Activated T-cell treated with anti-CD3 and anti-CD28 coated beads for 1 hour (primary cell): ENCODE results near the gene SEMA3E.
"Not testable (repeated sequence)": the region's sequence is repeated elsewhere in the genome, so short reads cannot be mapped to it uniquely, and the experiment has no call there.

Experiments
- DNase-seq: peaks from one replicate; pipeline ENCODE4 v3.0.0-alpha.2; 2020; ENCODE audit warnings: low read depth

SEMA3E gene

GRCh38 chr7:83648464-83649241 is at the start of gene SEMA3E:
SEMA3E (minus strand) TSS chr7:83649139.
- no peak for DNase-seq

GRCh38 chr7:83697804-83698530 is 49.0 kb upstream of the SEMA3E start:
- DNase-seq: no peak

- DNase-seq: no peak
Observed at GRCh38 chr7:83696101-83696500, 47.2 kb upstream of the SEMA3E start.

GRCh38 chr7:83695128-83695960 is 46.4 kb upstream of the SEMA3E start:
- no peak for DNase-seq

- no peak for DNase-seq
Observed at GRCh38 chr7:83693256-83693655, 44.3 kb upstream of the SEMA3E start.

- no peak for DNase-seq
Observed at GRCh38 chr7:83691095-83691494, 42.2 kb upstream of the SEMA3E start.

- no peak for DNase-seq
Observed at GRCh38 chr7:83689855-83690254, 40.9 kb upstream of the SEMA3E start.

GRCh38 chr7:83686416-83686815 is 37.5 kb upstream of the SEMA3E start:
- DNase-seq: no peak

GRCh38 chr7:83684928-83685327 is 36.0 kb upstream of the SEMA3E start:
- no peak for DNase-seq

- no peak for DNase-seq
Observed at GRCh38 chr7:83681200-83681778, 32.4 kb upstream of the SEMA3E start.

GRCh38 chr7:83677180-83677866 is 28.4 kb upstream of the SEMA3E start:
- no peak for DNase-seq

- DNase-seq: not testable (repeated sequence)
Observed at GRCh38 chr7:83673291-83673690, 24.4 kb upstream of the SEMA3E start.

GRCh38 chr7:83672157-83672556 is 23.2 kb upstream of the SEMA3E start:
- no peak for DNase-seq

- DNase-seq: no peak
Observed at GRCh38 chr7:83663131-83663530, 14.2 kb upstream of the SEMA3E start.

GRCh38 chr7:83658126-83658525 is 9.2 kb upstream of the SEMA3E start:
- DNase-seq: no peak

GRCh38 chr7:83655951-83656556 is 7.1 kb upstream of the SEMA3E start:
- no peak for DNase-seq

GRCh38 chr7:83652481-83652880 is 3.5 kb upstream of the SEMA3E start:
- no peak for DNase-seq

- DNase-seq: no peak
Observed at GRCh38 chr7:83649701-83650100, 762 bp upstream of the SEMA3E start.

- no peak for DNase-seq
Observed at GRCh38 chr7:83646027-83646426, 2.9 kb downstream of the SEMA3E start.

GRCh38 chr7:83643739-83644138 is 5.2 kb downstream of the SEMA3E start:
- no peak for DNase-seq

GRCh38 chr7:83643012-83643411 is 5.9 kb downstream of the SEMA3E start:
- DNase-seq: no peak
